ENCODE data around the gene HSPA12A.

GRCh38 chr10:116663342-116663741, 79.0 kb downstream of the HSPA12A start:
- TF ChIP-seq CTCF (IDR thresholded peaks at IDR 0.05) = no peak
- no peak for TF ChIP-seq POLR2A (IDR thresholded peaks at IDR 0.05)

All from prostate gland (tissue), 2 donors.